GM12878 (cell line): ENCODE results near the gene ATG9A.
"Not testable (repeated sequence)": the region's sequence is repeated elsewhere in the genome, so short reads cannot be mapped to it uniquely, and the experiment has no call there.

Experiments
- BHLHE40 ChIP-seq, 2 experiments: fragments of 450-650 bp in 1 of 2; IDR thresholded peaks; 2 replicates each; pipeline ENCODE4 v1.6.1; 2011 to 2017; ENCODE audit warnings: low read depth in 2 of 2, borderline replicate concordance in 1 of 2, improper control_type of control experiment in 1 of 2, low read length in 1 of 2, mild to moderate bottlenecking in 1 of 2
- BMI1 ChIP-seq: fragments of 450-650 bp; IDR thresholded peaks from 2 replicates; pipeline ENCODE4 v1.6.1; 2016; ENCODE audit warnings: mild to moderate bottlenecking, moderate library complexity, borderline replicate concordance
- BRCA1 ChIP-seq: IDR thresholded peaks from 2 replicates; pipeline ENCODE4 v1.6.1; 2011; ENCODE audit warnings: low read depth, low read length, improper control_type of control experiment
- CEBPB ChIP-seq, 2 experiments: fragments of 150-350 bp in 1 of 2; IDR thresholded peaks; 2 replicates each; pipeline ENCODE4 v1.6.1; 2012 to 2014; ENCODE audit warnings: low read depth in 2 of 2, low read length in 2 of 2, borderline replicate concordance in 1 of 2, inconsistent platforms in 1 of 2
- CTCF ChIP-seq, 3 experiments: IDR thresholded peaks in 2 of 3; conservative IDR thresholded peaks in 1 of 3; 2 replicates each; pipeline ENCODE4 v1.5.1; 2011; ENCODE audit warnings: low read depth in 3 of 3, low read length in 3 of 3, mild to moderate bottlenecking in 3 of 3, control low read depth in 2 of 3, moderate library complexity in 2 of 3, inconsistent platforms in 1 of 3, mixed read lengths in 1 of 3; ENCODE audit not compliant: control insufficient read depth in 2 of 3, insufficient read depth in 1 of 3; ENCODE audit errors: extremely low read depth in 1 of 3
- E2F4 ChIP-seq: IDR thresholded peaks from 2 replicates; pipeline ENCODE4 v1.6.1; 2012; ENCODE audit warnings: low read depth, low read length, improper control_type of control experiment
- ELK1 ChIP-seq: IDR thresholded peaks from 2 replicates; pipeline ENCODE4 v1.6.1; 2012; ENCODE audit warnings: low read depth, low read length, improper control_type of control experiment
- EZH2 ChIP-seq: IDR thresholded peaks from 2 replicates; pipeline ENCODE4 v1.6.1; 2012; ENCODE audit warnings: low read depth, mild to moderate bottlenecking, control low read depth, inconsistent platforms, low read length, borderline replicate concordance; ENCODE audit not compliant: control insufficient read depth
- MXI1 ChIP-seq: fragments of 150-350 bp; IDR thresholded peaks from 2 replicates; pipeline ENCODE4 v1.6.1; 2011; ENCODE audit warnings: low read depth, mild to moderate bottlenecking, inconsistent platforms, low read length, improper control_type of control experiment
- RAD51 ChIP-seq: fragments of 450-650 bp; IDR thresholded peaks from 2 replicates; pipeline ENCODE4 v1.6.1; 2016; ENCODE audit warnings: moderate library complexity, mild to moderate bottlenecking, inconsistent platforms
- SP1 ChIP-seq: IDR thresholded peaks from one replicate; pipeline ENCODE4 v1.6.1; 2011; ENCODE audit warnings: low read depth, low read length
- TAF1 ChIP-seq: IDR thresholded peaks from 2 replicates; pipeline ENCODE4 v1.6.1; 2011; ENCODE audit warnings: mild to moderate bottlenecking, low read depth, low read length, borderline replicate concordance

- not testable (repeated sequence) for TF ChIP-seq TAF1; RAD51; CEBPB (IDR thresholded peaks at IDR 0.05; ENCODE audit: borderline replicate concordance in 1 of 2, low read depth in 2 of 2, low read length in 2 of 2); SP1; BHLHE40 (IDR thresholded peaks at IDR 0.05; ENCODE audit: borderline replicate concordance in 1 of 2, low read depth in 2 of 2, low read length in 1 of 2); CTCF (IDR thresholded peaks at IDR 0.05 in 2 of 3, conservative IDR thresholded peaks at IDR 0.05 in 1 of 3; ENCODE audit: control insufficient read depth in 2 of 3, extremely low read depth in 1 of 3, insufficient read depth in 1 of 3, low read depth in 3 of 3, low read length in 3 of 3); ELK1; EZH2; BMI1; MXI1; E2F4; BRCA1
Observed at GRCh38 chr2:219258942-219259341, 29.5 kb upstream of the ATG9A start.
